SK-N-SH treated with all-trans-retinoic acid at 6 μM for 48 hours (cell line): ENCODE measurements around the gene S100A7.

Source experiments
- GLIS3 ChIP-seq: fragments of 250-450 bp; sonication (Bioruptor Pico); IDR thresholded peaks from 2 replicates; pipeline ENCODE4 v1.5.0; 2020; ENCODE audit warnings: mild to moderate bottlenecking, moderate library complexity
- RARB ChIP-seq: fragments of 250-450 bp; sonication (Bioruptor Pico); IDR thresholded peaks from 2 replicates; pipeline ENCODE4 v1.8.0; 2021; ENCODE audit warnings: mild to moderate bottlenecking, moderate library complexity

DNA sequence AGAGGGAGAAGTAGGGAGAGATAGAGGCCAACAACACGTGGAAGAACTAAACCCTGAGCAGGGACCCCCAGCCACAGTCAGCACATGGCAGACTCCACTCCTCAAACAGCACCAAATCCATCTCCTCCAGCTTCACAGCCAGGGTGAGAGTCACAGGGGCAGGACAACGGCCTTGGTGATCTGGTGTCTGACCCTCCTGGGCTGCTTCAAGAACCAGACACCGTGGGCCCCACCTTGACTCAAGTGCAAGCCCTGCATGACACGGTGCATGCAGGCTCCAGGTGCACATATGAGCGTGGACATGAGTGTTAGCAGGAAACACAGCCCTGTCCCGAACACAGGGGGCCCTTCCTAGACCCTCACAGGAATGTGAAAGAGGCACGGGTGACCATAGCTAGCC lies 21.9 kb downstream of the S100A7 start:
- TF ChIP-seq GLIS3 (CRISPR knock-in tag) (no peak), RARB (CRISPR knock-in tag) (no peak)
